Cortex of kidney (tissue), 1 donor: ENCODE data around the gene NUP37.
"Not testable (repeated sequence)": the region's sequence is repeated elsewhere in the genome, so short reads cannot be mapped to it uniquely, and the experiment has no call there.

Experiments
- DNase-seq: peaks from one replicate; lab custom pipeline; 2025; lab: John Stamatoyannopoulos, UW

Gene NUP37, protein sequence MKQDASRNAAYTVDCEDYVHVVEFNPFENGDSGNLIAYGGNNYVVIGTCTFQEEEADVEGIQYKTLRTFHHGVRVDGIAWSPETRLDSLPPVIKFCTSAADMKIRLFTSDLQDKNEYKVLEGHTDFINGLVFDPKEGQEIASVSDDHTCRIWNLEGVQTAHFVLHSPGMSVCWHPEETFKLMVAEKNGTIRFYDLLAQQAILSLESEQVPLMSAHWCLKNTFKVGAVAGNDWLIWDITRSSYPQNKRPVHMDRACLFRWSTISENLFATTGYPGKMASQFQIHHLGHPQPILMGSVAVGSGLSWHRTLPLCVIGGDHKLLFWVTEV

GRCh38 chr12:102119674-102120563 lies at the start of gene NUP37, which contains the start of gene PARPBP:
TSS of gene NUP37 (minus strand) at chr12:102120114. CDS start at chr12:102118518, 1,596 bp downstream.
TSS of gene PARPBP (plus strand) at chr12:102120183. CDS start at chr12:102123889, 3,706 bp downstream.
- DNase-seq, result peak; percentile 41

DNA sequence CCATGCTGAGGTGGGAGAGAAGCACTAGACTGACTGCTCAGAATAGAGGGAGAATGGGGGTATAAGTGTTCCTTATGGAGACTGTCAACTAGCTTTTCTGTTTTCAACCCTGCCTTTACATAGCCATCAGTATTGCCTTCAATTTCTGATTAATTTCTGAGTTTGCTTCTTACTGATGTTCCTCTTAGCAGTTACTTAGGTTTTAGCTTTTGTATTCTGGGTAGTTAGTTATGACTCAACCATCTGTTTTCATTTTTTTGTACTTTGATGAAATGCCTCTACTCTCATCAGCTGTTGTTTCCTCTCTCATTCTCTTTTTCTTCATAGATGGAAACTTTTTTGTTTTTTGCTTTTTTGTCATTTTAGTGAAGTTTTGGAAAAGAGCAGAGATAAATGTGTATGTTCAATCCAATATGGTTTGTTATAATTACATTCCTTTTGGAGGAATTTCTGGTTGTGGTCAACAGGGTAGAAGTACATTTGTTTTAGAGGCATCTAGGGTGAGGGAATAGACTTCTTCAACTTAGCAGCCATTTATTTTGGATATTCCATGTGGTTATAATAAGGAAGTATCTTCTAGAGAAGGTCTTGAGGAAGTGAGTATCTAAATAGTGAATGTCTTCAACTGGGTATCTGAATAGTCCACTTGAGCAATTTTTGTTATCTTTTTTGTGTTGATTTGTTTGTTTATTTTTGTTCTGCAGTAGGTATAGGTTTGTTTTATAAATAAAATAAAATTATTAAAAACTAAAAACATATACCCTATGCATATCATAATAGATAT lies 48.1 kb upstream of the NUP37 start:
- no peak for DNase-seq

DNA sequence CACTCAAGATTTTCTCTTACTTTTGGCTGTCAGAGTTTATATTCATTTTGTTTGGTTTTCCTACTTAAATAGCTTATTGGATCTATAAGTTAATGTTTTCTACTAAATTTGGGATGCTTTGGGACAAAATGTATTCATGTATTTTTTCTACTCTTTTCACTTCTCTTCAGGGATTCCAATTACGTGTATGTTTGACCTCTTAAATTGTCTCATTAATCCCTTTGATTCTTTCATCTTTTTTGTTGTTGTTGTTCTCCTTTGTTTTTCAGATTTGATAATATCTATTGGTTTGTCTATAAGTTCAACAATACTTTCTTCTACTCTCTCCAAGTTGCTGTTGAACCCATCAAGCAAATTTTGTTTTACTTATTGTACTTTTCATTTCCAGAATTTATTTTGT lies 43.5 kb upstream of the NUP37 start:
- DNase-seq, result no peak

- DNase-seq, result not testable (repeated sequence)
Measured at GRCh38 chr12:102155206-102155605, 35.3 kb upstream of the NUP37 start.

DNA sequence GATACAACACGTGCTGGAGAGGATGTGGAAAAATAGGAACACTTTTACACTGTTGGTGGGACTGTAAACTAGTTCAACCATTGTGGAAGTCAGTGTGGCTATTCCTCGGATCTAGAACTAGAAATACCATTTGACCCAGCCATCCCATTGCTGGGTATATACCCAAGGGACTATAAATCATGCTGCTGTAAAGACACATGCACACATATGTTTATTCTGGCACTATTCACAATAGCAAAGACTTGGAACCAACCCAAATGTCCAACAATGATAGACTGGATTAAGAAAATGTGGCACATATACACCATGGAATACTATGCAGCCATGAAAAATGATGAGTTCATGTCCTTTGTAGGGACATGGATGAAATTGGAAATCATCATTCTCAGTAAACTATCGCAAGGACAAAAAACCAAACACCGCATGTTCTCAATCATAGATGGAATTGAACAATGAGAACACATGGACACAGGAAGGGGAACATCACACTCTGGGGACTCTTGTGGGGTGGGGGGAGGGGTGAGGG lies 27.2 kb upstream of the NUP37 start:
- DNase-seq, result not testable (repeated sequence)

DNA sequence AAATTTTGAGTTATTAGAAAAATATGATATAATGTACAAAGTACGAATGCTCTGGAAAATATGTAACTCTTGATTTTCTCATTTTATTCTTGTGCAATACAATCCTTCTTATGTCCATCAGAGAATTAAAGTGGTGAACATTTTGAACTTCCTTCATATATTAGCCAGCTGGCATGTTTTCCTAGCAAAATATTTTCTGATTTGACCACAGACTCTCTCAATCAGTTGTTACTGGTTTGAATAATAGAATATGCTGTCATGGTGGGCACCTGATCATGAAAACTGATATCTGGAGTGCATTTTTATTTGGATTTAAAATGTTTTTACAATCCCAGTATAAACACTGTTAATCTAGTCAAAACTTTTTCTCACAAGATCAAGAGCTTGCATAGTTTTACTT lies 24.3 kb upstream of the NUP37 start:
- no peak for DNase-seq

- DNase-seq, result not testable (repeated sequence)
Measured at GRCh38 chr12:102142866-102143373, 23.0 kb upstream of the NUP37 start.

DNA sequence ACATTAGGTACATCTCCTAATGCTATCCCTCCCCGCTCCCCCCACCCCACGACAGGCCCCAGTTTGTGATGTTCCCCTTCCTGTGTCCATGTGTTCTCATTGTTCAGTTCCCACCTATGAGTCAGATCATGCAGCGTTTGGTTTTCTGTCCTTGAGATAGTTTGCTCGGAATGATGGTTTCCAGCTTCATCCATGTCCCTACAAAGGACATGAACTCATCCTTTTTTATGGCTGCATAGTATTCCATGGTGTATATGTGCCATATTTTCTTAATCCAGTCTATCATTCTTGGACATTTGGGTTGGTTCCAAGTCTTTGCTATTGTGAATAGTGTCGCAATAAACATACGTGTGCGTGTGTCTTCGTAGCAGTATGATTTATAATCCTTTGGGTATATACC lies 17.7 kb upstream of the NUP37 start:
- DNase-seq, result not testable (repeated sequence)

GRCh38 chr12:102131442-102131841 lies 11.5 kb upstream of the NUP37 start:
- DNase-seq, result not testable (repeated sequence)

DNA sequence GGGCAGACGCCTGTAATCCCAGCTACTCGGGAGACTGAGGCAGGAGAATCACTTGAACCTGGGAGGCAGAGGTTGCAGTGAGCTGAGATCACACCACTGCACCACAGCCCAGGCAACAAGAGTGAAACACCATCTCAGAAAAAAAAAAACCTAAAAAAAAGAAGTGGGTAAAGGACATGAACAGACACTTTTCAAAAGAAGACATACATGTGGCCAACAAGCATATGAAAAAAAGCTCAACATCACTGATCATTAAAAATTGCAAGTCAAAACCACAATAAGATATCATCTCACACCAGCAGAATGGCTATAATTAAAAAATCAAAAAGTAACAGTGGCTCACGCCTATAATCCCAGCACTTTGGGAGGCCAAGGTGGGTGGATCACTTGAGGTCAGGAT lies 10.8 kb upstream of the NUP37 start:
- not testable (repeated sequence) for DNase-seq

- not testable (repeated sequence) for DNase-seq
Measured at GRCh38 chr12:102121328-102121727, 1.4 kb upstream of the NUP37 start.

DNA sequence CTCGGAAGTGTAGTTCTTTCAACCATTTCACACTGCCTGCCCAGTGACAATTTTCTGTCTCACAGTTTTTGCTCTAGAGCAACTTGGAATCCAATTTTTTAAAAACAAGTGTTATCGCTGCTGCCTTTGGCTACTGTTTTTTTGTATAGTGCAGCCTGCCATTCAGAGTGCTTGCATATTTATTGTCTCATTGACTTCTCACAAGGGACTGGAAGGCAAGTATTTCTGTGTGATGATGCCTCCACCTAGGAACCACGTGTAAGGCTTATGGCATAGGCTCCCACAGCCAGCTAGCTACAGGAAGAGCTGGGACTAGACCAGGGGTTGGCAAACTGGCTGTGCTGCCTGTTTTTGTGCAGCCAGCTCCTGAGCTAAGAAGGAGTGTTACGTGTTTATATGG lies 972 bp upstream of the NUP37 start:
- no peak for DNase-seq

DNA sequence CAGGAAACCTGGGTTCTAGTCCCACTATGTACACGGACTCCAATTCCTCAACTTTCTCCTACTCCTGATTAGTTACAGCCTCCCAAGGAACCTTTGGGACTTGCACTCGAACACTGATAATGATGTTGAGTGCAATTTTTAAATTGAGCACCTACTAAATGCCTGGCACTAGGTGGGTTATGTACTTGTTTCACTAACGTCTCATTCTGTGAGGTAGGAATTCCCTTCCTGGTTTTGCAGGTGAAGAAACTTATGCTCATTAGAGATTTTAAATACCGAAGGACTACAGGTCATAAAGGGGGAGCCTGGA lies 605 bp upstream of the NUP37 start:
- DNase-seq, result no peak

DNA sequence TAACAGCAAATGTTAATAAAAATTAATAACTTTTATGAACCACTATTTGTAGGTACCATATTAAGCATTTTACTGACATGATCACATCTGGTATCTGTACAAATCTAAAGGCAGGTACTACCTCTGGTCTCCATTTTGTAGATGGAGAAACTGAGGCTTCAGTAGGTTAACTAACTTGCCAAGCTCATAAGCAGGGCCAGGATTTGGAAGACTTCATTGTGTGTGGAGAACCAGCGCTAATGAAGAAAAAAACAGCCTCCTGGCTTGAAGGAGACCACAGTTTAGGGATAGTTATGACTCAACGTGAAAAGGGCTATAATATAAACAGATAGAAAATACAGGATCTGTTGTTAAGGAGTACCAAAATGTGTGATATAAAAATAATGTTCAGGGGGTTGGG lies 1.0 kb downstream of the NUP37 start:
- DNase-seq, result no peak

DNA sequence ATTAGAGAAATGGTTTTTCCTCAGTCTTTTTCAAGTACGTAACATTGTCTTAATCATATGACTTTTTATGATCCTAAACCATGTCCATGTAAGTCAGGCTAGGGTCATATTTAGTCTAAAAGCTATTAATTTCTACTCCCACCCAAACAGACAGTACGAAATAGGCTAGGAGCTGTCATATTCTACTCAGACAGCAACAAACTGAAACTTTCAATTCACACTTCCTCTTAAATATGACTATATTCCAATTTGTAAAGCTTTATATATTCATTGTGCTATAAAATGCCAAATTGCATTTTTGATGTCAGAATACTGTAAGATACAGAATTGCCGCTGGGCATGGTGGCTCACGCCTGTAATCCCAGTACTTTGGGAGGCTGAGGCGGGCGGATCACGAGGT lies 3.5 kb downstream of the NUP37 start:
- no peak for DNase-seq

DNA sequence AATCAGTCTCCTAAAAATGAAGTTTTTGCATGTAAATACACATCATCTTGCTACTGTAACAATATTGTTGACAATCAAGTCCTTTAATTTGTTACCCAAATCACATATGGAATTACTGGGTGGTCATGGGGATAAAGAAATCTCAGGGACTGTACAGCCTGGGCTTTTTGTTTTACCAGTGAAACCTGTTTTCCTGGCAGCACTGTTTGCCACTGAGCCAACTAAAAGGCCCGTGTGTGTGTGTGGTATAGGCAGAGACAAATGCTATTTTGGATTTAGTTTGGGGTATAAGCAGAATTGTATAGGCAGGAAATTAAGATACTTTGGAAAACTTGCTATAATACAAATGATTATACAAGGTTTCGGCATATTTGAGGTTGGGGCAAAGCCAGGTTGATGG lies 5.7 kb downstream of the NUP37 start:
- no peak for DNase-seq

GRCh38 chr12:102110782-102111181 lies 9.1 kb downstream of the NUP37 start:
- DNase-seq, result no peak

- DNase-seq, result no peak
Measured at GRCh38 chr12:102107970-102108369, 11.9 kb downstream of the NUP37 start.

GRCh38 chr12:102106905-102107304 lies 13.0 kb downstream of the NUP37 start:
- no peak for DNase-seq

DNA sequence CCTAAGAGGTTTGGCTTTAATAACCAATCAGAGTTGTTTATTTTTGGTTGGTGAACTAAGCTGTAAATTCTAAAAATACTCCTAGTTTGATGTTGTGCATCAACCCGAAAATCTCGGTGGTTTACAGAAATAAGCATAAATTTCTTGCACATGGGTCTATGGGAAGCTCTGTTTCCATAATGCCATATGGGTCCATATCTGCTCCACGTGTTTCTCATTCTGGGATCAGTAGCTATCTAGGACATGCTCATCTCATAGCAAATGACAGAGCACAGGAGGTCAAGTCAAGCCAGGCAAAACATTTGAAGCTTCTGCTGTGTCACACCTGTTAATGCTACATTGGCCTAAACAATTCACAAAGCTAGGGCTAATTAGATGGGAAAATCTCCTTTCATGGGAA lies 23.1 kb downstream of the NUP37 start:
- no peak for DNase-seq

DNA sequence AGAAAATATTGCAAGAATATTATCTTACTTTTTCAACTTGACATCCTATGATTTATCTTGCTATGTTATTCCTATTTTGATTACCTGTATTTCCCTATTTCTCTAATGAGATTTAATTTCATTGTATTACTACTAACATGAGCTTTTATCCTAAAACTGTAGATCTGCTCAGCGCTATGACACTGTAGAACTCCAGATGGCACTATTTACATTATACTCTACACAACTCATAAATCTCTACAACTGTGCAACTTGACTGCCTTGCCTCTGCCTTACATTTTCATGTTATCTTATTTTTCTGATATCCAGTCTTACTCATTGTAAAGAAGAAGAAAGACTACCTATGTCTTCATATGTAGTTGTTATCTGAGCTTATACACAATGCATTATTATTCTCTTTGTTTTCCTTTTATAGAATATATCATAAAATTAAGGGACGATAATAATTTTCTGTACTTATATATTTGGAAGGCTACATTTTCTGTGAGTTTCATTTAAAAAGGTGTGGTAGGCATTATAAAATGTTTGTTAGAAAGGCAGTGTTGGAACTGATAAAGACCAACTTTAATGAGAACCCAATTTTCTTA lies 24.1 kb downstream of the NUP37 start:
- no peak for DNase-seq

GRCh38 chr12:102093319-102093718 lies 26.6 kb downstream of the NUP37 start:
- DNase-seq, result no peak
